Ovary (tissue), 3 donors: Measurements from ENCODE around the gene DNAH8.

Source experiments
- EP300 ChIP-seq: sonication (generic); formaldehyde crosslinking; IDR thresholded peaks from one replicate; pipeline ENCODE4 v1.6.1; 2017; ENCODE audit warnings: antibody characterized with exemption
- TF ChIP-seq, protein P1 (sequence below), 3 donors: fragments of 450-650 bp in 2 of 3; fragments of 200-600 bp in 1 of 3; IDR thresholded peaks; one replicate each; pipeline versions ENCODE4 v1.5.1 to v1.8.0; 2016 to 2022; ENCODE audit warnings: antibody characterized with exemption in 3 of 3, mild to moderate bottlenecking in 1 of 3
- donor health status: DM: no; HTN: no; CAD: no.

DNA sequence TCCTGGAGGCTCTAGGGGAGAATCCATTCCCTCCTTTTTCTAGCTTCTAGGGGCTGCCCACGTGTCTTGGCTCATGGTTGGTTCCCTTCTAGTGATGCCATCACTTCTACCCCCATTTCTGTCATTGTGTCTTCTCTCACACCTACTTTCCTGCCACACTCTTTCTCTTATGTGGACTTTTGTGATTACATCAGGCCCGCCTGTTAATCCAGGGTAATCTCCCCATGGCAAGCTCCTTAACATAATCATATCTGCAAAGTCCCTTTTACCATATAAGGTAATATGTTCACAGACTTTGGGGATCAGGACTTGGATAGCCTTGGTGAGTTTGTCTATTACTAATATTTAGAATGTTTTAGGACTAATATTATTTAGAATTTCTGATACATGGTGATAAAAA lies 111.9 kb downstream of the DNAH8 start:
- TF ChIP-seq, protein P1, sequence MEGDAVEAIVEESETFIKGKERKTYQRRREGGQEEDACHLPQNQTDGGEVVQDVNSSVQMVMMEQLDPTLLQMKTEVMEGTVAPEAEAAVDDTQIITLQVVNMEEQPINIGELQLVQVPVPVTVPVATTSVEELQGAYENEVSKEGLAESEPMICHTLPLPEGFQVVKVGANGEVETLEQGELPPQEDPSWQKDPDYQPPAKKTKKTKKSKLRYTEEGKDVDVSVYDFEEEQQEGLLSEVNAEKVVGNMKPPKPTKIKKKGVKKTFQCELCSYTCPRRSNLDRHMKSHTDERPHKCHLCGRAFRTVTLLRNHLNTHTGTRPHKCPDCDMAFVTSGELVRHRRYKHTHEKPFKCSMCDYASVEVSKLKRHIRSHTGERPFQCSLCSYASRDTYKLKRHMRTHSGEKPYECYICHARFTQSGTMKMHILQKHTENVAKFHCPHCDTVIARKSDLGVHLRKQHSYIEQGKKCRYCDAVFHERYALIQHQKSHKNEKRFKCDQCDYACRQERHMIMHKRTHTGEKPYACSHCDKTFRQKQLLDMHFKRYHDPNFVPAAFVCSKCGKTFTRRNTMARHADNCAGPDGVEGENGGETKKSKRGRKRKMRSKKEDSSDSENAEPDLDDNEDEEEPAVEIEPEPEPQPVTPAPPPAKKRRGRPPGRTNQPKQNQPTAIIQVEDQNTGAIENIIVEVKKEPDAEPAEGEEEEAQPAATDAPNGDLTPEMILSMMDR (IDR thresholded peaks at IDR 0.05), result no peak
- no peak for TF ChIP-seq EP300
